Lower leg skin (tissue), 3 donors: Measurements from ENCODE around the gene DTWD2.

Source experiments
- POLR2A ChIP-seq, 2 donors: fragments of 450-650 bp; IDR thresholded peaks; one replicate each; pipeline ENCODE4 v1.6.1; 2016 to 2017; ENCODE audit warnings: antibody characterized with exemption in 2 of 2, mild to moderate bottlenecking in 1 of 2, moderate library complexity in 1 of 2
- TF ChIP-seq, protein P1 (sequence below), 3 donors: fragments of 450-650 bp; IDR thresholded peaks; one replicate each; pipeline ENCODE4 v1.5.1; 2016; ENCODE audit warnings: antibody characterized with exemption in 3 of 3, mild to moderate bottlenecking in 3 of 3, moderate library complexity in 2 of 3

GRCh38 chr5:119033135-119033534 is 44.8 kb upstream of the DTWD2 start:
- TF ChIP-seq, protein P1, sequence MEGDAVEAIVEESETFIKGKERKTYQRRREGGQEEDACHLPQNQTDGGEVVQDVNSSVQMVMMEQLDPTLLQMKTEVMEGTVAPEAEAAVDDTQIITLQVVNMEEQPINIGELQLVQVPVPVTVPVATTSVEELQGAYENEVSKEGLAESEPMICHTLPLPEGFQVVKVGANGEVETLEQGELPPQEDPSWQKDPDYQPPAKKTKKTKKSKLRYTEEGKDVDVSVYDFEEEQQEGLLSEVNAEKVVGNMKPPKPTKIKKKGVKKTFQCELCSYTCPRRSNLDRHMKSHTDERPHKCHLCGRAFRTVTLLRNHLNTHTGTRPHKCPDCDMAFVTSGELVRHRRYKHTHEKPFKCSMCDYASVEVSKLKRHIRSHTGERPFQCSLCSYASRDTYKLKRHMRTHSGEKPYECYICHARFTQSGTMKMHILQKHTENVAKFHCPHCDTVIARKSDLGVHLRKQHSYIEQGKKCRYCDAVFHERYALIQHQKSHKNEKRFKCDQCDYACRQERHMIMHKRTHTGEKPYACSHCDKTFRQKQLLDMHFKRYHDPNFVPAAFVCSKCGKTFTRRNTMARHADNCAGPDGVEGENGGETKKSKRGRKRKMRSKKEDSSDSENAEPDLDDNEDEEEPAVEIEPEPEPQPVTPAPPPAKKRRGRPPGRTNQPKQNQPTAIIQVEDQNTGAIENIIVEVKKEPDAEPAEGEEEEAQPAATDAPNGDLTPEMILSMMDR (IDR thresholded peaks at IDR 0.05) = no peak
- TF ChIP-seq POLR2A (IDR thresholded peaks at IDR 0.05) = no peak
